K562 treated with DMSO at 1 percent for 12 hours (cell line): Measurements from ENCODE around the gene COX5B. TPM values are rescaled to one million over a fixed set of nuclear protein-coding genes. Genes with fewer than 3 reads are reported as not detected.

Experiments
- total RNA-seq: library from RNA; unstranded; fragments of 300-600 nt; gene quantifications from 2 replicates; pipeline ENCODE4 v1.2.3, GENCODE V29; 2022; ENCODE audit not compliant: insufficient read depth

Gene COX5B, protein sequence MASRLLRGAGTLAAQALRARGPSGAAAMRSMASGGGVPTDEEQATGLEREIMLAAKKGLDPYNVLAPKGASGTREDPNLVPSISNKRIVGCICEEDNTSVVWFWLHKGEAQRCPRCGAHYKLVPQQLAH
- 324 and 534 TPM in 2 replicates for total RNA-seq

DNA sequence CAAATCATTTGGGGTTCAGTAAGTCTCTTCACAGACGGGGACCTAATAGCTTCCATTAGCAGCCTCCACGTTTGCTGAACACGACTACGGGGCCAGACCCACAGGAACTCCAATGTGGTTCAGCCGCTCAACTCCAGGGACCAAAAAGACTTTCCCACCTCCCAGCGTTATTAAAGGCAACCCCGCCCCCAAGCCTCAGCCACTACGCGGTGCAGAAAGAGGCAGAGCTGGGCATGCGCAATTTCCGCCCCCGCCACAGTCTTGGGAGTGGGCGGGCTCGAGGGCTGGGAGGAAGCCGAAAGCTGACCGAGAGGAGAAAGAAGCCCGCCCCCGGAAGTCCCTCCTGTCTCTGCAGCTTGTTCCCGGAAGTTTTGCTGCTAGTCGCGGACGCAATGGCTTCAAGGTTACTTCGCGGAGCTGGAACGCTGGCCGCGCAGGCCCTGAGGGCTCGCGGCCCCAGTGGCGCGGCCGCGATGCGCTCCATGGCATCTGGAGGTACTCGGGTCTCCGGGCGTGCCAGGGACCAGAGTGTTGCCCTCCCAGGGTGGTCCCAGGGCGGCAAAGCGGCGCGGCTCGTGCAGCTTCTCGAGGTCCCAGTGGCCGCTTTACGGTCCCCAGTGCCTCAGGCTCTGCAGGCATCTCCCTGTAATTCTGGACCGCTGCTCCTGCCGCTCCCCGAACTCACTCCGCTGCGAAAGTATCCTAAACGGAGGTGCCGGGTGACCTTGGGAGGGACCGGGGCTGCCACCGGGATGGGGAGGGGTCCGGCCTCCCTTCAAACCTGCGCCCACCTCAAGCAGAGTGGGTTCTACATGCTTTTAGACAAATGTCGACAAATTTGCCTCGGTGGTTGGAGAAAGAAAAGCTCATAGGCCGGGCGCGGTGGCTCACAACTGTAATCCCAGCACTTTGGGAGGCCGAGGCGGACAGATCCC, at the start of gene COX5B:
Gene COX5B, plus strand, starts transcription at position 368 of the 935 bp plus-strand sequence. Its CDS starts 25 bp downstream, at position 393.

DNA sequence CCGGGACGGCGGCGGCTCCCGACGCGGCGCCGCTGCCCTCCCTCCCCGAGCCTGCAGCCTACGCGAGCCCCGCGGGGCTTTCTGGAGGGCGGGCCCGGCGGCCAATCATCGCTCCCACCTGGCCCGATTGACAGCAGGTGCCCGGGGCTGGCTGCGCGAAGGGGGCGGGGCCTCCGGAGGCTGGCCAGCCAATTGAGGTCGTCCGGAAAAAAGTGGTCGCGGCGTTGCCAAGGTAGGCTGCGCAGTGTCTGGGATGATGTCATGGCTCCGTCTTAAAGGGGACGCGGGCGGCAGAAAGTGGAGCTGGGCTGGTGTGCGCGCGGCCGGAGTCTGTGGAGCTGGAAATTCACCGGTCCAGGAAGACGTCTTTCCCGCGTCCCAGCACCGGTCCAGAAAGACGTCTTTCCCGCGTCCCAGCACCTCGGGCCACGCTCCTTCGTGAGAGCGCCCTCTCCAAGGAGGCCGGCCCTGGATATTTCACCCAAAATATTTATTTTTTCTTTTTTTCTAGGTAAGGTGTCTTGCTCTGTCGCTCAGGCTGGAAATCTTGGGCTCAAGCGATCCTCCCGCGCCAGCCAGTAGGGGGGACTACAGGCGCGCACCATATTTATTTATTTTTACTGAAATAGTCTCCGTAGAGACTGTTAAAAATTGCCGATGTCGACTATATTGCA, 18.2 kb downstream of the COX5B start, which contains the start of gene ACTR1B:
Gene ACTR1B, minus strand, starts transcription at position 83 of the 674 bp plus-strand sequence. CDS start 154 bp downstream, outside the sequence.

DNA sequence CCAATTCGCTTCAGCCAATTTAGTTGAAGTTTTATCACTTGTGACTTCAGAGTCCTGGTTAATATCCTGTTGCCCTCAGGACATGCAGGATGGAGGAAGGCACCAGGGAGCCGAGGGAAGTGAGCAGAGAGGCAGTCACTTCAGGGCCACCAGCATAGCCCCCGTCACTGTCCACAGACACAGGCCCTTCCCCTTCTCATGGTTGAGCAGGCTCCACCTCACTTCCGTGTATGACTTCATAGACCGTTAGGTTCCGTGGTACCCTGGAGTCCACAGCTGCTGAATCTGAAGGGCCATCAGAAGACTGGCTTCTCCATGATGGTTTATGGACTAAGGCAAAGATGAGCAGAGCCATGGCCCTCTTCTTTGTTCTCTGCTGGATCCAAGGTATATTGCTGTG, 23.6 kb downstream of the COX5B start, which contains the start of gene C2orf92:
Gene C2orf92, plus strand, starts transcription at position 266 of the 400 bp plus-strand sequence. Its CDS starts 76 bp downstream, at position 342.

Other genes with a start within 250 kb of the COX5B start
- gene ANKRD36B, start 56.2 kb upstream of the COX5B start, total RNA-seq: 0.86 and 7.5 TPM in 2 replicates
- gene ACTR1B, start 18.0 kb downstream of the COX5B start, total RNA-seq: 65.9 and 66.8 TPM in 2 replicates
- gene C2orf92, start 23.7 kb downstream of the COX5B start, total RNA-seq: 2.4 and 4.7 TPM in 2 replicates
- gene ZAP70, start 67.5 kb downstream of the COX5B start, total RNA-seq: 0.51 TPM in 1 of 2 replicates, not detected in the other